Measurements from ENCODE around the gene LDLRAD4.

The LDLRAD4 gene

GRCh38 chr18:13514558-13514957 lies 296.0 kb downstream of the LDLRAD4 start:
- DNase-seq (ENCODE audit: low spot score): no peak

DNA sequence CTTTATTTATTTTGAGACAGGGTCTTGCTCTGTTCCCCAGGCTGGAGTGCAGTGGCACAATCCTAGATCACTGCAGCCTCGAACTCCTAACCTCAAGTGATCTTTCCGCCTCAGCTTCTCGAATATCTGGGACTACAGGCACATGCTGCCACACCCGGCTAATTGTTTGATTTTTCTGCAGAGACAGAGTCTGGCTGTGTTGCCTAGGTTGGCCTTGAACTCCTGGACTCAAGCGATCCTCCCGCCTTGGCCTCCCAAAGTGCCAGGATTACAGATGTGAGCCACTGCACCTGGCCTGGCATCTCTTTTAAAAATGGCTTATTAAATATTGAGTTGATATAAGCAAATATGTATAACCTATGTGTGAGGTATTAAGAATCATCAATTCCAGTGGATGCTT lies 298.3 kb downstream of the LDLRAD4 start:
- no peak for DNase-seq (ENCODE audit: low spot score)

DNA sequence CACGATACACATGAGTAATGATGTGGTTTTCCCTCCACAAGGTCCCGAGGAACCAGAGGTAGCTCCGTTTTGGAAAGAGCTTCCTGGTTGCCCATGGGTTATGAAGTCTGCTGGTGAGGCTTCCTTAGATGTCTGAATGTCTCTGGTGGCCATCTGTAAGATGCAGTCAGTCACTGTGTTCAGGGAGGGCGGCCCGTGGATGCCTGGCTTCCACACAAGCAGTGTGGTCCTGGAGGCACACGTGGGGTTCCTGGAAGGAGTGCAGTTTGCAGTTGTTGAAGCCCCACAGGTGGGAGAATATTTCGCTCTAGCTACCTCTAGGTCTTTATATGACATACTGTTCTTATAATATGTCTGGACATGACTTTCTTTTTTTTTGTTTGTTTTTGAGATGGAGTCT lies 298.8 kb downstream of the LDLRAD4 start:
- DNase-seq (ENCODE audit: low spot score): no peak

- no peak for DNase-seq (ENCODE audit: low spot score)
These were observed 299.8 kb downstream of the LDLRAD4 start for GRCh38 chr18:13518382-13518781.

DNA sequence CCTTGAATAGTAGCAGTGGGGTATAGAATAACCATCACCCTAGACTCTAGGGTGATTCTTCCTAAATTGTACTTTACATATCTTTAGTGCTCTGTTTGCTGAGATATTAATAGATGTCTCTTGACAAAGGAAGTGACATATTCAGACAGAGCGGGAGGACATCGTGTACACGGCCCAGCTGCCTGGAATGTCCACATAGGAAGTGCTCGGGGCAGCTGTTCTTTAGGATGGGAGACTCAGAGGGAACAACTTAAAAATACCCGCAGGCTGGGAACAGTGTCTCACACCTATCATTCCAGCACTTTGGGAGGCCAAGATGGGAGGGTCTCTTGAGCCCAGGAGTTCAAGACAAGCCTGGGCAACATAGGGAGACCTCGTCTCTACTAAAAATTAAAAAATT lies 301.7 kb downstream of the LDLRAD4 start:
- DNase-seq (ENCODE audit: low spot score): no peak

DNA sequence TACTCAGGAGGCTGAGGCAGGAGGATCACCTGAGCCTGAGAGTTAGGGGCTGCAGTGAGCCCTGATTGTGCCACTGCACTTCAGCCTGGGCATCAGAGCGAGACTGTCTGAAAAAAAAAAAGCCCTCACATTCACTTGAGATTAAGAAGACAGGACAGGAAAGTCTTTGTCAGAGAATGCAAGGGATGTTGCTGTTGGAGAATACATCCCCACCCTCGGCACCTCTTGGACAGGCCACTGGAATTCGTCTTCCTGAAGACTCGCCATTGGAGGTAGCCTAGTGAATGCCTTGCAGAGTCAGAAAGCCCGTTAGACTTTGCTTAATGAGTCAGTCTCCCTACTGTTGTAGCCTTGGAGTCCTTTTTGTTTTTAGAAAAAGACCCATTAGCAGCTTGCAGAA lies 302.2 kb downstream of the LDLRAD4 start:
- DNase-seq (ENCODE audit: low spot score): no peak

GRCh38 chr18:13521418-13521817 lies 302.9 kb downstream of the LDLRAD4 start:
- no peak for DNase-seq (ENCODE audit: low spot score)

DNA sequence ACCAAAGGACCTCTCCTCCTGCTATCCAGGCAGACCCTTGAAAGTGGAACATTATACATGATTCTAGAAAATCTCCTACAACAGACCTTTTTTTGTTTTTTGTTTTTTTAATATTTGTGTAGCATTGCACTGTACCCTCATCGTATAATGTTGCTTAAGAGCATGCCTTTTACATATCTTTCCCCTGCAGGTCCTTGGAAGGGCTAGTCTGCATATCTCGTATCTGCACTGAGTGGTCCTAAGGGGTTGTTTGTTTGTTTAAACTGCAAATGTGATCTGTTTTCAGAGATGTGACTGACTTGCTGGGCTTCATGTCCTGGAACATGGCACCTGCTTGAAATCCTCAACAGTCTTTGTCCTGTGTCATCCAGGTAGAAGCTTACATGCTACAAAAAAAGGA lies 303.7 kb downstream of the LDLRAD4 start:
- DNase-seq (ENCODE audit: low spot score): no peak

GRCh38 chr18:13522861-13523660 lies 304.5 kb downstream of the LDLRAD4 start:
- no peak for DNase-seq (ENCODE audit: low spot score)

GRCh38 chr18:13524054-13524453 lies 305.5 kb downstream of the LDLRAD4 start:
- no peak for DNase-seq (ENCODE audit: low spot score)

GRCh38 chr18:13524811-13525210 lies 306.3 kb downstream of the LDLRAD4 start:
- DNase-seq (ENCODE audit: low spot score): no peak

GRCh38 chr18:13525381-13526029 lies 306.9 kb downstream of the LDLRAD4 start:
- DNase-seq (ENCODE audit: low spot score): no peak

DNA sequence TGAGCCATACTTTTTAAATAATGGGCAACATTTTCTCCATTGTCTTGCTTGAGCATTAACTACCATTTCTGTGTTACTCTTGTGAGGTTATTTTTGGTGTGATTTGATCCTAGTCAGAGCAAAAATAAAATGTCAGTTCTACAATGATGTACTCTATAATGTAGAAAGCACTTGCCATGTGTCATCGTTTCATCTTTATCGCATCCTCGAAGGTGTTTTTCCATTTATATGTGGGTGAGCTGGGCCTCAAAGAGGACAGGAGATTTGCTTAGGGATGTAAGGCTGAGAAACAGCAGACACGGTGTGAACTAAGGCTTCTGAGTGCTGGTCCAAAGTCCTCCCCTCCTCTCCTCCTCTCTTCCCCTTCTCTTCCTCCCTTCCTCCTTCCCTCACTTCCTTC lies 308.0 kb downstream of the LDLRAD4 start:
- no peak for DNase-seq (ENCODE audit: low spot score)

GRCh38 chr18:13527256-13527655 lies 308.7 kb downstream of the LDLRAD4 start:
- no peak for DNase-seq (ENCODE audit: low spot score)

- DNase-seq (ENCODE audit: low spot score): no peak
These were observed 309.2 kb downstream of the LDLRAD4 start for GRCh38 chr18:13527730-13528129.

GRCh38 chr18:13528739-13529392 lies 310.3 kb downstream of the LDLRAD4 start:
- DNase-seq (ENCODE audit: low spot score): no peak

- no peak for DNase-seq (ENCODE audit: low spot score)
These were observed 311.7 kb downstream of the LDLRAD4 start for GRCh38 chr18:13530033-13530878.

GRCh38 chr18:13530879-13531387 lies 312.4 kb downstream of the LDLRAD4 start:
- DNase-seq (ENCODE audit: low spot score): peak; percentile 43

DNA sequence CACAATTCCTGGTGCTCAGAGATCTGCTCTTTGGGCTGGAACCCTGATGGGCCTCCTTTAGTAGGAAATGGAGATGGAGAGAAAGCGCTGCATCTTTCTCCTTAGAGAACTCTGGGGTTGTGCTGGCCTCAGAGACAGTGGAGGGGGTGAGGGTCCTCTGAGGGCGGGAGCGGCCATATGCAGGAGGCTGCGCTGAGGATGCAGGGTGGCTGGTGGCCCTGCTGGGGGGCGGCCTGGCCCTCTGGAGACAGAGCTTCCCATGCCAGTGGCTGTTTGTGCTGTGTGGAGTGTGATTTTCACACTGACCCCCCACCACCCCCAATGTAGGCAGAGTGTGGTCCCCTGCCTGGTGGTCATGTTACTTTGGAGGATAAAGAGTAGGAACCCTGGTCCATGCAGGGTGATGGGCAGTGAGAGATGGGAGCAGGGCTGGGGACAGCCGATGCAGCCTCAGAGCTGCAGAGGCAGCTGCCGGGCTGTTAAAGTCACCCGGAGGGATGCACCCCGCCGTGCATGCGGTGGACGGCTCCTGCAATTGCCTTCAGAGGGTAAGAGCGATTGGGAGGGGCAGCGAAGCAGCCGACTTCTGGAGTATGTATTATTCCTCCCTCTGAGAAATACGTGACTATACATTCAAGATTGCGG lies 313.2 kb downstream of the LDLRAD4 start:
- no peak for DNase-seq (ENCODE audit: low spot score)

GRCh38 chr18:13532406-13533075 lies 314.0 kb downstream of the LDLRAD4 start:
- DNase-seq (ENCODE audit: low spot score): no peak

- DNase-seq (ENCODE audit: low spot score): no peak
These were observed 316.1 kb downstream of the LDLRAD4 start for GRCh38 chr18:13534631-13535030.

Measured in HuH-7.5 (cell line).